C4-2B (cell line): ENCODE measurements around the gene FGFBP2.

ENCODE experiments used
- ZFX ChIP-seq: fragments of 450-650 bp; IDR thresholded peaks from 2 replicates; pipeline ENCODE4 v1.6.1; 2017
- TF ChIP-seq, protein P1 (sequence below): fragments of 450-650 bp; conservative IDR thresholded peaks from 2 replicates; pipeline ENCODE4 v1.5.1; 2017; ENCODE audit warnings: mild to moderate bottlenecking

DNA sequence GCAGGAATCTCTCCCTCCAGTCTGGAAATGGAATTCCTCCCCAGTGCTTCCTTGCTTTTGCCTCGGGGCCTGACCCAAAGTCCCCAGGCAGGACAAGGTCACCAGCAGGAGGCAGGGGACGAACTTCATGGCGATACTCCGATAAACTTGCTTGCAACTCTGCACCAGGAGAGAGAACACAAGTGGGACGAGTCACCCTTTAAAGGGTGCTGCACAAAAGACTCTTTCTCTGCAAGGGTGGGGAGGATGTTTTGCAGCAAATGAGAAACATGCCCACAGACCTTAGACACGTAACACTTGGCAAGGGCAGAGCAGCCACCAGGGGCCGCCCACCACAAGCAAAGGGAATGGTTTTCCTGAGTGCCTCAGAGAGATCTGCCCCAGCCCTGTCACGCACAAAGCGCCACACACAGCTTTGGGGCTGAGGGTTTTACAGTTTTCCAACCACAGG lies at the start of gene FGFBP2:
- TF ChIP-seq, protein P1, sequence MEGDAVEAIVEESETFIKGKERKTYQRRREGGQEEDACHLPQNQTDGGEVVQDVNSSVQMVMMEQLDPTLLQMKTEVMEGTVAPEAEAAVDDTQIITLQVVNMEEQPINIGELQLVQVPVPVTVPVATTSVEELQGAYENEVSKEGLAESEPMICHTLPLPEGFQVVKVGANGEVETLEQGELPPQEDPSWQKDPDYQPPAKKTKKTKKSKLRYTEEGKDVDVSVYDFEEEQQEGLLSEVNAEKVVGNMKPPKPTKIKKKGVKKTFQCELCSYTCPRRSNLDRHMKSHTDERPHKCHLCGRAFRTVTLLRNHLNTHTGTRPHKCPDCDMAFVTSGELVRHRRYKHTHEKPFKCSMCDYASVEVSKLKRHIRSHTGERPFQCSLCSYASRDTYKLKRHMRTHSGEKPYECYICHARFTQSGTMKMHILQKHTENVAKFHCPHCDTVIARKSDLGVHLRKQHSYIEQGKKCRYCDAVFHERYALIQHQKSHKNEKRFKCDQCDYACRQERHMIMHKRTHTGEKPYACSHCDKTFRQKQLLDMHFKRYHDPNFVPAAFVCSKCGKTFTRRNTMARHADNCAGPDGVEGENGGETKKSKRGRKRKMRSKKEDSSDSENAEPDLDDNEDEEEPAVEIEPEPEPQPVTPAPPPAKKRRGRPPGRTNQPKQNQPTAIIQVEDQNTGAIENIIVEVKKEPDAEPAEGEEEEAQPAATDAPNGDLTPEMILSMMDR, result peak; percentile 32
- TF ChIP-seq ZFX, result no peak
